Ureter (tissue), 1 donor: Measurements from ENCODE around the gene PLET1. TPM values are rescaled to one million over a fixed set of nuclear protein-coding genes. Genes with fewer than 3 reads are reported as not detected.

Experiments
- DNase-seq: peaks from one replicate; pipeline ENCODE4 v3.0.0-alpha.2; 2020; ENCODE audit warnings: low spot score
- total RNA-seq: library from RNA; stranded (reverse); gene quantifications from one replicate; pipeline ENCODE4 v1.2.4, GENCODE V29; 2023
- donor health status: DM: yes; HTN: yes; CAD: no.

PLET1 gene, protein sequence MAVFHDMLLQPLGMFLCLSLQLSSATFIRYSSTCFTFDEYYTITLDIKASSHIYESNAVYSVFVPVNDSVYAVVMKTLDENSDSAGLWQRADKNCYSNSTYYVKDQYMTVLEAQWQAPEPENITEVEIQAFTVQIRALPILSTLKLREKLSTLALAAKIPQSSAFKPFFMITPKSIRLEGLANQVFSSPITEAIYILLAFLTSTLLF
- not detected for total RNA-seq

GRCh38 chr11:112260490-112260889, at the start of gene PLET1:
TSS of gene PLET1 (minus strand) at chr11:112260860. CDS start at chr11:112260589, 271 bp downstream.
- no peak for DNase-seq

DNA sequence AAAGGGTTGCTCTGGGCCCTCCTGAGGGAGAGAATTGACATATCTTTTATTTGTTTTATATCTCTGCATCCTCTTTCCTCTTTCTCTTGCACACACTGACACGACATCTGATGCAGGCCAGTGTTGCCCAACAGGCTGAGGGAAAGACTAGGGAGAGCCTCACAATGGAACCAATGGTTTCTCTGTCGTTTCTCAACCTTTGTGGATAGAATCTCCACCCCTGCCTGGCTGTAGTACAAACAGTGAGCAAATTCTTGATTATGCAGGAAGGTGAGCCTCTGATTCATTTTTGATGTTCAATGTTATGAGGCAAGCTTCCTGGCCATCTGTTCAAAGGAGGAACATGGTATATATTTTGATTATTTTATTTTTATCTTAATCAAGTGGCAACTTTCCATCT, 49.8 kb upstream of the PLET1 start:
- DNase-seq, result no peak

DNA sequence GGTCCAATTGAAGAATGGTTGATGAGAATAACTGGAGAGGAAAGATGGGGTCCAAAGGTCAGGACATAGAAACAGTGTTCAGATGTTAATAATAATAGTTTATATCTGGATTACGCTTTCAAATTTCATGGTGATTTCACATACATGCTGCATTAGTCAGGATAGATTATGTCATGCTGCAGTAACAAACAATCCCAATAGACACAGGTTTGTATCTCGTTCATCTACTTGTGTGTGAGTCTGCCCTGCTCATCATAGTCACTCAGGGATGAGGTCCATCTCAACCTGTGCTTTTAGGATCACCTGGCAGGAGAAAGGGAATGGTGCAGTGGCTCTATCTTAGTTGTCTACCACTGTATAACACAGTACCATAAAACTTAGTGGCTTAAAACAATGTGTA, 48.0 kb upstream of the PLET1 start:
- DNase-seq, result no peak

GRCh38 chr11:112307616-112308015, 47.0 kb upstream of the PLET1 start:
- no peak for DNase-seq

DNA sequence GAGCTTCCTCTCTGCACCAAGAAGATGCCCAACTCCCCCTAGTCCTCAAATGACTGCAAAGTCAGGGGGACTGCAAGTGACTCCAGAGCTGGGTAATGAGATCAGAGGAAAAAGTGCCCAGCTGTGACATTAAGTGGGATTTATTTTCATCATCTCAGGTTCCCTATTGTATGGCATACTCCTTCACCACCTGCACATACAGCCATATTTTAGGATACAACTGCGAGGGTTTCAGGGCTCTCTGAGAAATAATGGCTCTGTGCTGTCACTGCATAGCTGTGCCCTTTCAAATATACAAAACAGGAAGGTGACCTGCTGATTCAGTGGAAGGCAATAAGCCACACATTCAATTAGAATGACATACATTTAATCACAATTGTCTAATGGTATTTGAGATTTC, 45.6 kb upstream of the PLET1 start:
- no peak for DNase-seq

DNA sequence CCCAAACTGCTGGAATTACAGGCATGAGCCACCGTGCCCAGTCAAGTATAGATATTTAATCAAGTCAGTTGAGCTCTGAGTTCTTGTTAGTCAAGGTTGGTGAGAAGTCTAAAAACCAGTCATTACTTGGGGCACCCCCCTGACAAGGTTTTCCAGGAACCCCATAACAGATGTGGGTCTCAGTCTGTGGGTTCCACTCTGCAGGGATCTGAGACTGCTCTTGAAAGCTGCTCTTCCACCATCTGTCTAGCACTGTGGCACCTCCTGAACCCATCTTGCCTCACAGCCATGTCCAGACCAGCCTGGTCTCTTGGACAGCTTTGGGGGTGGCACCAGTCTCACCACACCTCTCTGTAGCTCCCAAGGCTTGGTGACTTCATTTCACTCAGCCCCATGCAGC, 44.3 kb upstream of the PLET1 start:
- DNase-seq, result no peak

DNA sequence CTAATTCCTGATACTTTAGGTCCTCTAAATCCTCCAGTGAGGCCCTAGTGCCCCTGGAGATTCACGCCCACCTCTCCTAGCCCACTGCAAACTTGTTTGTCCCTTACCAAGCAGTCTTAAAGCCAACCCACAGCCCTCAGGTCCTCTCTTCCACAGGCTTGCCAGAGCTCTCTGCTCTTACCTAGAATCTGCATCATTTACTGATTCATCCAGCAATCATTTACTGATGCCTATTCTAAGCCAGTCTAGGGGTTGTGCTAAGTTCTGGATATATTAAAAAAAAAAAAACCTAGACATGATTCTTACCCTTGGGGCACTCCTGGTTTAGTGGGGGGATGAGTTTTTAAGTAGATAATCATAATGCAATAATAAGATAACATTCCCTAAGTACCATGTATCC, 43.0 kb upstream of the PLET1 start:
- no peak for DNase-seq

DNA sequence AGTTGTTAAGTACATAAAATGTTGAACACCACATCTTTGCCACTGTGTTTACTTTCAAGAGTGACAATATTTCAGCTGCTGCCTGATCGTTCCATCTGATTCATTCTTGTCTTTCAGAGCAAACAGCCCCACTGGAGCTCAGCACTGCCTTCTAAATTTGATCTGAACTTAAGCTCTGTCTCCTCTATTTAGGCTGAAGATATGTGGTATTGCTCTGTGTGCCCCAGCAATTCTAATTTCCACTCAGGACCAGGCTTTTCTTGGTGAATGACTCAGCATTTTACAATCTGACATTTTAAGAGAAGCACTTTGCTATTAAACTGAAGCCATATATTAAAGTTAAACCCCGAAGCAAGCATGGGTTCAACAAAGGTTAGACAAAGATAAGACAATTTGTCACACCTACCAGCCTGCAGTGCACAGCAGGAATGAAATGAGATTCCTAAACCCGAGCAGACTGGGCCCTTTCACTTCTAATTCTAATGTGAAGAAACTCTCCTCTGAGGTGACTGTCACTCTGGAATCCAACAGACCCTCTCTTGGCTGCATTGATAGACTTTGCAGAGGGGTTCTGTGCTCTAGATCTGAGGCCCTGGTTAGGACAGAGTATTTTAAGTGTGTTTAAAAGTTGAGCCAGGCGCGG, 41.7 kb upstream of the PLET1 start:
- peak; percentile 26 for DNase-seq

DNA sequence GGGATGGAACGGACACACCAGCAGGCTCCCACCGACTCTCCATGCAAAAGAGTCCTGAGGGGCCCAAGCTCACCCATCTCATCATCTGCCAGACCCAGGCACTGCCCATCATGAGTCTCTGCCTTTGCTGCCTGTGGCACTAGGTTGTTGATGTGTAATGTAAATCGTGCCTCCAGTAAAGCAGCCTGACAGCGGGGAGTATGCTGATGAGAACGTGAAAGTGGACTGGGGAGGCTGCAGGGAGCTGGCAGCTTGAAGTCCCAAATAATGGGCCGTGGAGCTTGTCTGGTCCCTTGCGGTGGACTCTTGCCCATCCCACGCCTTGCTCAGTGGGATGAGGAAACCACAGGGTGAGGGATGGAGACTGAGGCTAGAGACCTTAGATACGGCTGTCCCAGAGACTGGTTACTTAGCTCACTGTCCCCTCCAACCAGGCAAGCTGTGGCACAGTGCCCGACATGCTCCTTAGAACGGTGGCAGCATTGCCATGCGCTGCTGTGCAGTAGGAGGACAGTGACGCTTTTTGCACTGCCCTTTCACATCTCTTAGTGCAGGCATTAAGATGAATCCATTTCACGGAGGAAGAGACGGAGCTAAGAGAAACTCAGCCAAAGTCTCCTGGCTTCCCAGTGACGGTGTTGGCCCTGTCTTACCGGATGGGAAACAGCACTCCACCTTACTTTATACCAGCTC, 39.6 kb upstream of the PLET1 start:
- no peak for DNase-seq

- no peak for DNase-seq
Measured at GRCh38 chr11:112298535-112298934, 37.9 kb upstream of the PLET1 start.

DNA sequence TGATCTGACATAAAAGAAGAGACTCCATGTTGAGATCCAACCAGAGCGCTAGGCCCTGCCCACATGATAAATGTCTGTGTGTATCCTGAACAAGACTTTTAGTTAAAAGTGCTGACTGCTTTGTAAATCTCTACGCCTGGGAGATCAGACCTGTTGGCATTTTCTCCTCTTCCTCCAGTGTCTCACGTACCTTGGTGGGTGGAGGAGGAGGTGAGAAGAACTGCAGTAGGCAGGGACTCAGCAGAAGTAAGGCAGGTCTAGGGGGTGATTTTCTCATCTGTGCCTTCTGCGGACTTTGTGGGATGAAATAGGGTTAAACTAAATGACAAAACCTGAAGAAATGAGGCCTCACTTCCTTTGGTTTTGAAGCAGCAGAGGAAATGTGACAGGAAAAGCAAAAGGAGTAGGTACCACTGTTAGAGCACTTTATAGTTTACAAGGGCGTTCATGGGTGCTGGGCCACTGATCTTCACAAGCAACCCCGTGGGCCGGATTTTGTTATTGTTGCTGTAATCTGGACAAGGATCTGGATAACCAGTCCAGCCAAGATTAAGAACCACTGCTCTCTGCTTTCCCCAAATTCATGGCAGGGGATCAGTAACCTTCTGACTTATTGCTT, 36.7 kb upstream of the PLET1 start:
- no peak for DNase-seq

DNA sequence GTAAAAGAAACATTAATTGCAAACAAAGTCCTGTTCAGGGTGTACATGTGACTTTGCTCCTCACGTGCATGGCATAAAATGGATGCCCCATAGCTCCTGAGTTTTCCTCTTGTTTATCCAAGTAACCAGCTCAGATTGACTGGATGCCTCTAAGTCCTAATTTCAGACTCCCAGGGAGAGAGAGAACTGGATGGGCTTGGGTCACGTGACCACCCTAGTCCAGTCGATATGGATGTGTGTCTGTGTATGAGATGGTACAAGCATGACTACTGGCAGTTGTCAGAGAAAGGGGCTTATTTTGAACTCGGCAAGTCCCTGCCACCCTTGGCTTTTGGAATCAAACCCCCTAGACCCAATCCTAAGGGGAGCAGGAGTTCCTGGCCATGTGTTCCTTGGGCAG, 35.4 kb upstream of the PLET1 start:
- no peak for DNase-seq

- DNase-seq, result no peak
Measured at GRCh38 chr11:112294688-112295340, 34.2 kb upstream of the PLET1 start.

GRCh38 chr11:112293614-112294013, 33.0 kb upstream of the PLET1 start:
- DNase-seq, result no peak

- no peak for DNase-seq
Measured at GRCh38 chr11:112292785-112293407, 32.2 kb upstream of the PLET1 start.

DNA sequence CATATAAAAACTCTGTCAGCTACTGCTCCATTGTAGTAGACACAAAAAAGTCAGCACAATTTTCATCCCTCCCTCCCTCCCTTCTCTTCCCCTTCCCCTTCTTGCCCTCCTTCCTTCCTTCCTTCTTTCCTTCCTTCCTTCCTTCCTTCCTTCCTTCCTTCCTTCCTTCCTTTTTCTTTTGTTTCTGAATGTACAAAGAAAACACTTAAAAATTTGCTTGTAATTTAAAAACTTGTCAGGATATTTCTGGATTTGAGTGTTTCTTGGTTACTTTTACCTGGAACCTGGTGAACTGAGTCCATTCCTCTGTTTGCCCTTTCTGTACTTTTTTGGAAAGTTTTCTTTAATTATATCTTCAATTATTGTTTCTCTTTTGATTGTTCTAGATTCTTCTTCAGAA, 31.5 kb upstream of the PLET1 start:
- no peak for DNase-seq

DNA sequence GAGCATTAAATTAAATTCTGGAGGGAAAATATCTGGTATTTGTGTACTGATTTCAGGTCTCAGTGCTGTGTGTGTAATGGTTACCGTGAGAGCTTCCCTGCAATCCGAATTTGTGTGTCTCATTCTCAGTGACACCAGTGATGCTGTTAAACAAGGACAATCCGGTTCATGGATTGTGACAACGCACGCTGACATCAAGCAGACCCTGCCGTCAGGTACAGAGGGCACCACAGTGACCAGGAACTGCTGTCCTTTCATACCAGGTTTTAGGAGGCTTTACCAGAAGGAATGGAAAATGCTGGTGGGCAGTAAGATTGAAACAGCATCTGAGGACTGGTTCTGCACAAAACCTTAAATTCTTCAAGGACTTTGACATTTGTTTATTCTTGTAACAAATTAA, 30.5 kb upstream of the PLET1 start:
- no peak for DNase-seq

- DNase-seq, result no peak
Measured at GRCh38 chr11:112290493-112290850, 29.8 kb upstream of the PLET1 start.

- peak; percentile 82 for DNase-seq
Measured at GRCh38 chr11:112289588-112290492, 29.2 kb upstream of the PLET1 start.

GRCh38 chr11:112288021-112288420, 27.4 kb upstream of the PLET1 start:
- no peak for DNase-seq

DNA sequence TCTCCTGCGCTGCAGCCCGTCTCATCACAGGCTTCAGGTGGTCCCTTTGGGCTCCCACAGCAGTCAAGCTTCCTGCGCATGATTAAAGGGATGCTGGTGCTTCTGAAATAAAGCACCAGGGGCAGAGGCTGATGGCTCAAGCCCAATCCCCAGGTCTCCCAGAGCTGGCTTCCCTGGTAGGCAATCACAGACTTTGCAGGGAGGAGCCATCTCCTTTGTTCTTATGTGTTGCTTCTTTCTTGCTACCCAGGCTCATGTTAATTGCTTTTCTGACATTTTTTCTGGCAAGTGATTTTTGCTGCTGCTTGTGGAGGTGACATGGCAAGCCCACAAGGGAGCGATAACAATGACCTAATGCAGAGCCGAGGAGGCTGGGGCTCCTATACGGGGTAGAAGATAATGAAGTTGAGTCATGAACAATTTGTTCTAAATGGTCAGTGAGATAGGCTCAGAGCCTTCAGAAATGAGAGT, 25.2 kb upstream of the PLET1 start:
- no peak for DNase-seq
